IMR-90 (cell line): ENCODE data around the gene CMKLR1. TPM values are rescaled to one million over a fixed set of nuclear protein-coding genes. Genes with fewer than 3 reads are reported as not detected.

Source experiments
- ATAC-seq: fragments of 200-7000 bp; cut with Tn5 transposase; 2 replicates; pipeline ENCODE4 v1.9.1; 2020; ENCODE audit warnings: low read depth, mild to moderate bottlenecking, moderate library complexity
- BruUV-seq: library from RNA; stranded (reverse); fragments of 400-500 nt; replicated peaks from 2 replicates; lab custom pipeline; 2021; lab: Mats Ljungman, UMichigan
- CTCF ChIA-PET: fragments of 300-600 bp; formaldehyde crosslinking; extraction: SDS; loops from one replicate; lab custom pipeline; 2021; ENCODE audit warnings: antibody characterized with exemption; lab: Yijun Ruan, JAX
- POLR2A ChIA-PET: fragments of 300-600 bp; sonication (Branson Sonifier 250); formaldehyde crosslinking; loops from one replicate; lab custom pipeline; 2022; ENCODE audit warnings: antibody characterized with exemption; ENCODE audit not compliant: unreplicated experiment; lab: Charles Lee
- DNase-seq: peaks from one replicate; pipeline ENCODE4 v3.0.0; 2013
- H2AFZ ChIP-seq: replicated peaks from 2 replicates; pipeline ENCODE3; 2013; ENCODE audit warnings: low read length, mild to moderate bottlenecking; ENCODE audit not compliant: poor library complexity
- H2AK5ac ChIP-seq: 2 replicates; pipeline ENCODE4 v1.6.1; 2013; ENCODE audit warnings: low read depth, low read length, inconsistent platforms
- H2AK9ac ChIP-seq: replicated peaks from 2 replicates; pipeline ENCODE3; 2013; ENCODE audit warnings: mild to moderate bottlenecking, low read depth, low read length, moderate library complexity; ENCODE audit not compliant: poor library complexity
- H2BK120ac ChIP-seq: 2 replicates; pipeline ENCODE4 v1.6.1; 2013; ENCODE audit warnings: low read depth, low read length, inconsistent platforms
- H2BK15ac ChIP-seq: 3 replicates; pipeline ENCODE4 v1.6.1; 2013; ENCODE audit warnings: low read depth, low read length, inconsistent platforms
- H2BK20ac ChIP-seq: 2 replicates; pipeline ENCODE4 v1.6.1; 2013; ENCODE audit warnings: low read depth, mild to moderate bottlenecking, inconsistent platforms, low read length, moderate library complexity
- H2BK5ac ChIP-seq: 2 replicates; pipeline ENCODE4 v1.6.1; 2013; ENCODE audit warnings: mild to moderate bottlenecking, low read depth, low read length, inconsistent platforms; ENCODE audit not compliant: poor library complexity, severe bottlenecking
- H3K14ac ChIP-seq: replicated peaks from 2 replicates; pipeline ENCODE4 v1.6.1; 2013; ENCODE audit warnings: low read depth, low read length, inconsistent platforms
- H3K18ac ChIP-seq: 2 replicates; pipeline ENCODE4 v1.6.1; 2013; ENCODE audit warnings: low read depth, low read length, control low read depth
- H3K23ac ChIP-seq: 2 replicates; pipeline ENCODE4 v1.6.1; 2013; ENCODE audit warnings: low read depth, low read length, inconsistent platforms
- H3K27ac ChIP-seq: 2 replicates; pipeline ENCODE4 v1.5.1; 2013; ENCODE audit warnings: mild to moderate bottlenecking, control low read depth, low read length; ENCODE audit not compliant: insufficient read depth
- H3K27me3 ChIP-seq: 2 replicates; pipeline ENCODE4 v1.6.1; 2013; ENCODE audit warnings: low read length; ENCODE audit not compliant: control insufficient read depth, insufficient read depth
- H3K36me3 ChIP-seq: 2 replicates; pipeline ENCODE4 v1.6.1; 2013; ENCODE audit warnings: low read length, mixed read lengths; ENCODE audit not compliant: control insufficient read depth, insufficient read depth
- H3K4ac ChIP-seq: 2 replicates; pipeline ENCODE4 v1.6.1; 2013; ENCODE audit warnings: low read depth, low read length, inconsistent platforms
- H3K4me1 ChIP-seq: 2 replicates; pipeline ENCODE4 v1.6.1; 2013; ENCODE audit warnings: low read length, mixed read lengths; ENCODE audit not compliant: control insufficient read depth, insufficient read depth
- H3K4me2 ChIP-seq: 2 replicates; pipeline ENCODE4 v1.6.1; 2013; ENCODE audit warnings: low read depth, mild to moderate bottlenecking, control low read depth, low read length, moderate library complexity
- H3K4me3 ChIP-seq: 2 replicates; pipeline ENCODE4 v1.5.1; 2013; ENCODE audit warnings: low read depth, mild to moderate bottlenecking, control low read depth, low read length, moderate library complexity; ENCODE audit not compliant: insufficient read depth
- H3K56ac ChIP-seq: 2 replicates; pipeline ENCODE4 v1.6.1; 2013; ENCODE audit warnings: low read length, inconsistent platforms; ENCODE audit not compliant: insufficient read depth; ENCODE audit errors: extremely low read depth
- H3K79me1 ChIP-seq, 2 experiments: 2 replicates each; pipeline ENCODE4 v1.6.1; 2013; ENCODE audit warnings: low read length in 2 of 2, inconsistent platforms in 1 of 2, low read depth in 1 of 2
- H3K9ac ChIP-seq: 2 replicates; pipeline ENCODE4 v1.6.1; 2013; ENCODE audit warnings: low read depth, low read length, control low read depth
- H3K9me1 ChIP-seq: 2 replicates; pipeline ENCODE4 v1.6.1; 2013; ENCODE audit warnings: low read length, inconsistent platforms; ENCODE audit not compliant: insufficient read depth
- H3K9me3 ChIP-seq: 2 replicates; pipeline ENCODE4 v1.6.1; 2013; ENCODE audit warnings: low read length; ENCODE audit not compliant: control insufficient read depth, insufficient read depth
- H4K20me1 ChIP-seq: 2 replicates; pipeline ENCODE4 v1.6.1; 2013; ENCODE audit warnings: low read length, inconsistent platforms; ENCODE audit not compliant: insufficient read depth
- H4K5ac ChIP-seq: 2 replicates; pipeline ENCODE4 v1.6.1; 2013; ENCODE audit warnings: mild to moderate bottlenecking, low read depth, low read length, control low read depth
- H4K8ac ChIP-seq, 2 experiments: 2 replicates each; pipeline ENCODE4 v1.6.1; 2013; ENCODE audit warnings: low read depth in 2 of 2, low read length in 2 of 2, control low read depth in 1 of 2, inconsistent platforms in 1 of 2
- H4K91ac ChIP-seq: 2 replicates; pipeline ENCODE4 v1.6.1; 2013; ENCODE audit warnings: low read depth, low read length, inconsistent platforms; ENCODE audit not compliant: insufficient read depth
- CEBPB ChIP-seq: IDR thresholded peaks from 2 replicates; pipeline ENCODE4 v1.6.1; 2012; ENCODE audit warnings: low read depth, low read length, improper control_type of control experiment
- FOS ChIP-seq: fragments of 150-350 bp; IDR thresholded peaks from 2 replicates; pipeline ENCODE4 v1.6.1; 2016; ENCODE audit warnings: low read depth, low read length
- MAZ ChIP-seq: IDR thresholded peaks from 2 replicates; pipeline ENCODE4 v1.6.1; 2012; ENCODE audit warnings: low read depth, mild to moderate bottlenecking, low read length, improper control_type of control experiment, moderate library complexity, borderline replicate concordance
- NFE2L2 ChIP-seq: fragments of 150-350 bp; IDR thresholded peaks from 2 replicates; pipeline ENCODE4 v1.6.1; 2016; ENCODE audit warnings: low read depth, mild to moderate bottlenecking, low read length
- POLR2A ChIP-seq: IDR thresholded peaks from 2 replicates; pipeline ENCODE4 v1.6.1; 2012; ENCODE audit warnings: mild to moderate bottlenecking, low read depth, low read length
- RFX5 ChIP-seq: IDR thresholded peaks from 2 replicates; pipeline ENCODE4 v1.8.0; 2012; ENCODE audit warnings: low read depth, mild to moderate bottlenecking, low read length, moderate library complexity
- WGBS, 2 experiments: methylation state at CpG; one replicate each; pipeline versions ENCODE4 v1.1.5 to v1.1.7; 2013; ENCODE audit warnings: missing lambda C conversion rate in 2 of 2; ENCODE audit not compliant: insufficient read length in 1 of 2; ENCODE audit errors: extremely low coverage in 2 of 2; 5-methylcytosine and 5-hydroxymethylcytosine counted together
- dilution Hi-C: fragments of 300-500 bp; cut with HindIII; formaldehyde crosslinking; loops from one replicate; pipeline ENCODE4 v1.14.3; 2018; ENCODE audit warnings: low sequenced_read_pairs; ENCODE audit not compliant: unreplicated experiment
- in situ Hi-C: fragments of 300-500 bp; cut with MboI; formaldehyde crosslinking; loops from 3 replicates; pipeline ENCODE4 v1.14.3; 2019; ENCODE audit warnings: low sequenced_read_pairs, inconsistent platforms, mixed read lengths
- intact Hi-C: fragments of 100-400 bp; cut with micrococcal nuclease; formaldehyde crosslinking; loops from 2 replicates; pipeline ENCODE4 v1.10.0; 2022
- polyA plus RNA-seq, 3 experiments: library from polyadenylated mRNA; depleted of rRNA; stranded (reverse); fragments of >200 nt; gene quantifications; 2 replicates each; pipeline ENCODE4 v1.2.3, GENCODE V29; 2012; ENCODE audit warnings: low replicate concordance in 1 of 3
- total RNA-seq: library from RNA; depleted of rRNA; stranded (reverse); fragments of >200 nt; gene quantifications from 2 replicates; pipeline ENCODE4 v1.2.3, GENCODE V29; 2012
- TF ChIP-seq, protein P1 (sequence below): fragments of 150-350 bp; IDR thresholded peaks from 2 replicates; pipeline ENCODE4 v1.6.1; 2016; ENCODE audit warnings: low read depth, mild to moderate bottlenecking, low read length, moderate library complexity, borderline replicate concordance

CMKLR1 gene
- total and polyA plus RNA-seq, 2 of the 4 experiments (the other 2 are of a cell fraction) = not detected

DNA sequence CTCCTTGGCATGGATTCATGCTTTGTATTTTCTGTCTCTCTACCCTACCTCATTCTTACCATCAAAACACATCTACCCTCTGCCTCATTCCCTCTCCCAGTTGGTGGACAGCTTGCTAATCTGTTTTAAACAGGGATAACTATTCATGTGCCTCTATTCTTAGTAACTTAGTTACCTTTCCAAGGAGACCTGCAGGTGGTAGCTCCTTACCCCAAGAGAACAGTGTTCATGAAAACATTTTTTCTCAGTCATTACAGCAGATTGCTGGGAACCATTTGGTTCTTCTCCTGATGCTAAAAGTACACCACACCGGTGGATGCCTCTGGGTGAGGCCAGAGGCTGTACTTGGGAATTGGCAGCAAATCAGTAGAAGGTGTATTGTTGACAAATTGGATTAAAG lies 73.0 kb downstream of the CMKLR1 start:
- Histone ChIP-seq H3K27me3 (no peaks in the 10 kb centered on the region), H4K5ac (no peak overlapping the region), H3K14ac (no peak overlapping the region), H2AK5ac (no peak overlapping the region), H2BK15ac (no peak overlapping the region), H3K4me2 (no peak overlapping the region), H3K9me1 (no peaks in the 10 kb centered on the region), H2BK120ac (no peak overlapping the region), H3K4me3 (no peak overlapping the region), H4K20me1 (no peaks in the 10 kb centered on the region), H3K9ac (no peak overlapping the region), H3K36me3 (no peaks in the 10 kb centered on the region), H3K4me1 (no peaks in the 10 kb centered on the region), H4K91ac (no peak overlapping the region), H2BK20ac (no peak overlapping the region), H2AK9ac (no peak overlapping the region), H3K18ac (no peak overlapping the region), H3K56ac (no peak overlapping the region), H3K9me3 (no peaks in the 10 kb centered on the region; the same call in 1 of the 2 replicates), H2BK5ac (no peak overlapping the region), H3K27ac (no peak overlapping the region), H3K4ac (no peak overlapping the region), H4K8ac (no peak overlapping the region), H2AFZ (no peak overlapping the region), H3K79me1 (no peaks in the 10 kb centered on the region), H3K23ac (no peak overlapping the region)
- no TSS peak for BruUV-seq
- dilution Hi-C loops (no loop called here), intact Hi-C loops (no loop called here), in situ Hi-C loops (no loop called here)
- TF ChIP-seq, protein P1, sequence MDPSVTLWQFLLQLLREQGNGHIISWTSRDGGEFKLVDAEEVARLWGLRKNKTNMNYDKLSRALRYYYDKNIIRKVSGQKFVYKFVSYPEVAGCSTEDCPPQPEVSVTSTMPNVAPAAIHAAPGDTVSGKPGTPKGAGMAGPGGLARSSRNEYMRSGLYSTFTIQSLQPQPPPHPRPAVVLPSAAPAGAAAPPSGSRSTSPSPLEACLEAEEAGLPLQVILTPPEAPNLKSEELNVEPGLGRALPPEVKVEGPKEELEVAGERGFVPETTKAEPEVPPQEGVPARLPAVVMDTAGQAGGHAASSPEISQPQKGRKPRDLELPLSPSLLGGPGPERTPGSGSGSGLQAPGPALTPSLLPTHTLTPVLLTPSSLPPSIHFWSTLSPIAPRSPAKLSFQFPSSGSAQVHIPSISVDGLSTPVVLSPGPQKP = no peak
- TF ChIP-seq MAZ = no peak
- no peak for TF ChIP-seq CEBPB
- TF ChIP-seq RFX5 = no peak
- TF ChIP-seq NFE2L2 = no peak
- TF ChIP-seq POLR2A = no peak
- no peak for TF ChIP-seq FOS
- no peak for DNase-seq
- CTCF ChIA-PET = no interaction called here
- POLR2A ChIA-PET = no interaction called here
- ATAC-seq = no peak
- WGBS, 2 experiments = no CpG with 5 or more reads among the region's 1 CpG
